GM12892 (cell line): Measurements from ENCODE around the gene TENT4B.

Source experiments
- POLR2A ChIP-seq: IDR thresholded peaks from 2 replicates; pipeline ENCODE4 v1.6.1; 2011; ENCODE audit warnings: low read depth, low read length, control low read depth
- POLR2AphosphoS5 ChIP-seq: IDR thresholded peaks from 2 replicates; pipeline ENCODE4 v1.6.1; 2011; ENCODE audit warnings: low read depth, low read length, control low read depth
- TAF1 ChIP-seq: IDR thresholded peaks from 2 replicates; pipeline ENCODE4 v1.6.1; 2011; ENCODE audit warnings: low read depth, mild to moderate bottlenecking, control low read depth, low read length, borderline replicate concordance

DNA sequence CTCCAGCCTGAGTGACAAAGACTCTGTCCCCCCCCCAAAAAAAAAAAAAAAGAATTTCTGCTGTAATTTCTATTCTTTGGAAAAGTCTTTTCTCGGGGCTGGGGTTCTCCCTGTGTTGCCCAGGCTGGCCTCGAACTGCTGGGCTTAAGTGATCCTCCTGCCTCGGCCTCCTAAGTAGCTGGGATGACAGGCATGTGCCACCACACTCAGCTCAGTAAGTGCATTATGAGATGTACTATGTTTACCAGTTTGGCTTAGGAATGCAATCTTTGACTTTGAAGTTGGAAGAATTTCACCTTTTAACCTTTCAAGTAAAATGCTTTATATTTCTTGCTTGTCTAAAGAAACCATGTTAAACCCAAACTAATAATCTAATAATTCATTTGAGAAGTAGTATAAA, 85.2 kb downstream of the TENT4B start:
- TF ChIP-seq POLR2A = no peak
- no peak for TF ChIP-seq TAF1
- TF ChIP-seq POLR2AphosphoS5 = no peak
